DOHH2 (cell line): ENCODE results near the gene TUB.

Experiments used
- H3F3A ChIP-seq: fragments of 200-600 bp; sonication (generic), shearing (Covaris generic); 2 replicates; pipeline ENCODE4 v1.6.0; 2016; ENCODE audit warnings: antibody characterized with exemption, mild to moderate bottlenecking; ENCODE audit not compliant: control insufficient read depth, insufficient read depth
- H3K27ac ChIP-seq: fragments of 200-600 bp; sonication (generic); 2 replicates; pipeline ENCODE4 v1.5.1; 2014; ENCODE audit warnings: low read depth, mild to moderate bottlenecking, low read length, moderate library complexity
- H3K27me3 ChIP-seq: fragments of 200-600 bp; sonication (generic); 2 replicates; pipeline ENCODE4 v1.6.1; 2014; ENCODE audit warnings: mild to moderate bottlenecking, low read length, mixed read lengths; ENCODE audit not compliant: control insufficient read depth
- H3K36me3 ChIP-seq: fragments of 200-600 bp; sonication (generic); 2 replicates; pipeline ENCODE4 v1.6.1; 2014; ENCODE audit warnings: mild to moderate bottlenecking, low read length, moderate library complexity, mixed read lengths; ENCODE audit not compliant: control insufficient read depth
- H3K4me1 ChIP-seq: fragments of 200-600 bp; sonication (generic); 2 replicates; pipeline ENCODE4 v1.6.1; 2014; ENCODE audit warnings: mild to moderate bottlenecking, low read length, mixed read lengths; ENCODE audit not compliant: control insufficient read depth
- H3K4me2 ChIP-seq: fragments of 200-600 bp; sonication (generic); 2 replicates; pipeline ENCODE4 v1.6.0; 2014; ENCODE audit warnings: mild to moderate bottlenecking, low read length, moderate library complexity
- H3K4me3 ChIP-seq: fragments of 200-600 bp; sonication (generic); 2 replicates; pipeline ENCODE4 v1.5.1; 2014; ENCODE audit warnings: mild to moderate bottlenecking, low read length, mixed read lengths
- H3K79me2 ChIP-seq: fragments of 200-600 bp; sonication (generic); 2 replicates; pipeline ENCODE4 v1.6.1; 2014; ENCODE audit warnings: mild to moderate bottlenecking, low read length, mixed read lengths; ENCODE audit not compliant: control insufficient read depth
- H3K9me2 ChIP-seq: fragments of 200-600 bp; sonication (generic); replicated peaks from 2 replicates; pipeline ENCODE4 v1.6.1; 2014; ENCODE audit warnings: mild to moderate bottlenecking, low read length, mixed read lengths; ENCODE audit not compliant: control insufficient read depth
- H3K9me3 ChIP-seq: fragments of 200-600 bp; sonication (generic); 2 replicates; pipeline ENCODE4 v1.6.1; 2014; ENCODE audit warnings: antibody characterized with exemption, low read length, mixed read lengths; ENCODE audit not compliant: control insufficient read depth, insufficient read depth
- H4K20me1 ChIP-seq: fragments of 200-600 bp; sonication (generic); 2 replicates; pipeline ENCODE4 v1.6.0; 2014; ENCODE audit warnings: low read depth, mild to moderate bottlenecking, antibody characterized with exemption, low read length, moderate library complexity; ENCODE audit not compliant: control insufficient read depth, insufficient read depth
- EZH2phosphoT487 ChIP-seq: fragments of 200-600 bp; sonication (generic); IDR thresholded peaks from 2 replicates; pipeline ENCODE4 v1.6.1; 2017; ENCODE audit warnings: borderline replicate concordance, mild to moderate bottlenecking, antibody characterized with exemption, low read length, moderate library complexity, mixed read lengths
- TF ChIP-seq, protein P1 (sequence below): fragments of 200-600 bp; sonication (generic); IDR thresholded peaks from one replicate; pipeline ENCODE4 v1.5.1; 2014; ENCODE audit warnings: antibody characterized with exemption, mild to moderate bottlenecking, low read depth, low read length; ENCODE audit not compliant: poor library complexity, severe bottlenecking

The TUB gene

DNA sequence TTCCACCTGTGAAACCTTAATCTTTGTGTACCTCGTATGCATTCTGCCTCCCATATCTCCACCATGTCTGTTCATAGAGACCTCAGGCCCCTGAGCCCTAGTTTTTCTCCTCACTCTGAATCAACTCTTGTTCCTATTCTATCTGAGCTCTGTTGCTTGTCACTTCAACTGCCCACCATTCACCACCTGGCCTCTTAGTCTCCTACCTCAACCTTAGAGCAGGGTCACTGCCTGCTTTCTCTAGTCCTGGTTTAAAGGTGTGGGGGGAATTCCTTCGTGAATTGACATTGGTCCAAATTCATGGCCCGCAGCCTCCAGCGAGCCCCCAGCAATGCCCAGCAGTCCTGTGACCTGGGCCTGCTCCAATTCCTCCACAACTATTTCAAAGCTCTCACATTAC is 39.4 kb upstream of the TUB start:
- H3K9me3 ChIP-seq = no peaks in the 10 kb centered on the region
- no peak overlapping the region for H3K27ac ChIP-seq
- H3K4me2 ChIP-seq = no peak overlapping the region
- TF ChIP-seq, protein P1, sequence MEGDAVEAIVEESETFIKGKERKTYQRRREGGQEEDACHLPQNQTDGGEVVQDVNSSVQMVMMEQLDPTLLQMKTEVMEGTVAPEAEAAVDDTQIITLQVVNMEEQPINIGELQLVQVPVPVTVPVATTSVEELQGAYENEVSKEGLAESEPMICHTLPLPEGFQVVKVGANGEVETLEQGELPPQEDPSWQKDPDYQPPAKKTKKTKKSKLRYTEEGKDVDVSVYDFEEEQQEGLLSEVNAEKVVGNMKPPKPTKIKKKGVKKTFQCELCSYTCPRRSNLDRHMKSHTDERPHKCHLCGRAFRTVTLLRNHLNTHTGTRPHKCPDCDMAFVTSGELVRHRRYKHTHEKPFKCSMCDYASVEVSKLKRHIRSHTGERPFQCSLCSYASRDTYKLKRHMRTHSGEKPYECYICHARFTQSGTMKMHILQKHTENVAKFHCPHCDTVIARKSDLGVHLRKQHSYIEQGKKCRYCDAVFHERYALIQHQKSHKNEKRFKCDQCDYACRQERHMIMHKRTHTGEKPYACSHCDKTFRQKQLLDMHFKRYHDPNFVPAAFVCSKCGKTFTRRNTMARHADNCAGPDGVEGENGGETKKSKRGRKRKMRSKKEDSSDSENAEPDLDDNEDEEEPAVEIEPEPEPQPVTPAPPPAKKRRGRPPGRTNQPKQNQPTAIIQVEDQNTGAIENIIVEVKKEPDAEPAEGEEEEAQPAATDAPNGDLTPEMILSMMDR = no peak
- TF ChIP-seq EZH2phosphoT487 = no peak
- no peak overlapping the region for H3K4me3 ChIP-seq
- H4K20me1 ChIP-seq = no peaks in the 10 kb centered on the region
- no peaks in the 10 kb centered on the region for H3K4me1 ChIP-seq
- H3K79me2 ChIP-seq = no peaks in the 10 kb centered on the region
- H3F3A ChIP-seq = no peaks in the 10 kb centered on the region
- H3K9me2 ChIP-seq = no peaks in the 10 kb centered on the region
- H3K27me3 ChIP-seq = peaks cover 7% of the 10 kb centered on the region
- no peaks in the 10 kb centered on the region for H3K36me3 ChIP-seq

DNA sequence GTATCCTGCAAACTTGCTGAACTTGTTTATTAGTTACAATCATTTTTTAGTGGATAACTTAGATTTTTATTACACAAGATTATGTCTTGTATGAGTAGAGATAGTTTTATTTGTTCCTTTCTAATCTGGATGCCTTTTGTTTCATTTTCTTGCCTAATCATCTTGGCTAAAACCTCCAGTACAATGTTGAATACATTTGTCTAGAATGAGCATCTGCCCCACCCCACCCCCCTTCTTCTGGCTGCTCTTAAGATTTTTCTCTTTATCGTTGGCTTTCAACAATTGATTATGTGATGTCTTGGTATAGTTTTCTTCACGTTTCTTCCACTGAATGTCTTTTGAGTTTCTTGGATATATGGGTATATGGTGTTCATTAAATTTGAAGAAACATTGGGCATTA is 37.3 kb upstream of the TUB start:
- Histone ChIP-seq H3K79me2 (no peaks in the 10 kb centered on the region), H3K36me3 (no peaks in the 10 kb centered on the region), H3K9me2 (no peaks in the 10 kb centered on the region), H3K9me3 (no peaks in the 10 kb centered on the region), H3K4me1 (no peaks in the 10 kb centered on the region), H3K27me3 (peaks cover 7% of the 10 kb centered on the region), H3F3A (no peaks in the 10 kb centered on the region), H3K27ac (no peak overlapping the region), H3K4me3 (no peak overlapping the region), H4K20me1 (no peaks in the 10 kb centered on the region), H3K4me2 (no peak overlapping the region)
- no peak for TF ChIP-seq EZH2phosphoT487
- TF ChIP-seq, protein P1 = no peak

DNA sequence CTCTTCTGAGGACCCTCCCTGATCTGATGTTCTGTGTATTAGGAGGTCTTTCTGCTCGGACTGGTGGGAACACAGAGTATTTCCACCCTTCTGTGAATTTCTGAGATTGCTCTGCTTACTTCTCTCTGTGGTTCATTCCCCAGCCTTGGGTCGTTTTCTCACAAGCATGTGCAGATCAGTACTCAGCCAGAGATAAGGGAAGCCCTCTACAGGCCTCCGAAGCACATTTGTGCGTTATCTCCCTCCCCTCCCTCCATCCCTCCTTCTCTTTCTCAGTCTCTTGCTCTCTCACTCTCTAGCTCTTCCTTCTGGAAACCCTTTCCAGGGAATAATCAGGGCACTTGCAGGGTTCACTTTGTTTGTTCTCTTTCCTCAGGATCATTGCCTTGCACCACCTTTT is 35.2 kb upstream of the TUB start:
- no peaks in the 10 kb centered on the region for H3K9me2 ChIP-seq
- no peaks in the 10 kb centered on the region for H4K20me1 ChIP-seq
- H3K27ac ChIP-seq = no peak overlapping the region
- H3K79me2 ChIP-seq = no peaks in the 10 kb centered on the region
- H3K36me3 ChIP-seq = no peaks in the 10 kb centered on the region
- no peak for TF ChIP-seq EZH2phosphoT487
- TF ChIP-seq, protein P1 = no peak
- H3K4me3 ChIP-seq = no peak overlapping the region
- no peaks in the 10 kb centered on the region for H3K9me3 ChIP-seq
- peaks cover 13% of the 10 kb centered on the region for H3K27me3 ChIP-seq
- H3F3A ChIP-seq = no peaks in the 10 kb centered on the region
- H3K4me1 ChIP-seq = no peaks in the 10 kb centered on the region
- no peak overlapping the region for H3K4me2 ChIP-seq

DNA sequence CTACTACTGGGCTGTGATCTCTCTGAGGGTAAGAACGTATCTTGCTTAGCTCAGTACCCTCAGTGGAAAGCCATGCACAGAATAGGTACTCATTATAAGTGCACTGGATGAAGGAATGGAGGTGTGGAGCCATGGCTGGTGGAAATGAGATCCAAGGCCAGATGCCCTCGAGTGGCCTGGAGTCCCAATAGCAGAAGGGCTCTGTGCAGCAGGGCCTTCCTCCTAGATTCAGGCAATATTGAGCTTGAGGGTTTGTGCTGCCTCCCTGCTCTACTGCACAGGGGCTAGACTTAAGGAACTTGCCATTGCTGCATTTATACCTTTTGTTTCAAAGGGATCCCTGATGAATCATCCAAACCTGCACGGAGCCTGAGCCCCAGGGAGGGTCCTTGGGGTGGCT is 33.6 kb upstream of the TUB start:
- H3K4me3 ChIP-seq = no peak overlapping the region
- no peak overlapping the region for H3K27ac ChIP-seq
- no peak for TF ChIP-seq EZH2phosphoT487
- TF ChIP-seq, protein P1 = no peak

More for the DNA sequence above, 33.6 kb upstream of the TUB start:
- Histone ChIP-seq H4K20me1 (no peaks in the 10 kb centered on the region), H3K4me1 (no peaks in the 10 kb centered on the region), H3K36me3 (no peaks in the 10 kb centered on the region), H3K79me2 (no peaks in the 10 kb centered on the region), H3F3A (no peaks in the 10 kb centered on the region), H3K9me3 (no peaks in the 10 kb centered on the region), H3K27me3 (peaks cover 16% of the 10 kb centered on the region), H3K4me2 (no peak overlapping the region), H3K9me2 (no peaks in the 10 kb centered on the region)
